HL-60 (cell line): ENCODE measurements around the gene HECW1.

Experiments used
- CTCF ChIP-seq: IDR thresholded peaks from one replicate; pipeline ENCODE4 v1.5.1; 2011; ENCODE audit warnings: low read length, control low read depth, inconsistent platforms; ENCODE audit not compliant: insufficient read depth
- REST ChIP-seq: IDR thresholded peaks from 2 replicates; pipeline ENCODE4 v1.6.1; 2012; ENCODE audit warnings: low read depth; ENCODE audit not compliant: insufficient replicate concordance

- TF ChIP-seq CTCF (no peak), REST (no peak)
Observed at GRCh38 chr7:43463401-43463980, 351.0 kb downstream of the HECW1 start.
